DMS 273 (cell line): ENCODE results near the gene TCF4.

ENCODE experiments used
- DNase-seq: peaks from one replicate; lab custom pipeline; 2025; ENCODE audit not compliant: unreplicated experiment; lab: John Stamatoyannopoulos, UW

TCF4 gene

GRCh38 chr18:55418439-55418838 is 169.6 kb downstream of the TCF4 start:
- no peak for DNase-seq

GRCh38 chr18:55416791-55417190 is 171.2 kb downstream of the TCF4 start:
- DNase-seq: peak; percentile 87

DNA sequence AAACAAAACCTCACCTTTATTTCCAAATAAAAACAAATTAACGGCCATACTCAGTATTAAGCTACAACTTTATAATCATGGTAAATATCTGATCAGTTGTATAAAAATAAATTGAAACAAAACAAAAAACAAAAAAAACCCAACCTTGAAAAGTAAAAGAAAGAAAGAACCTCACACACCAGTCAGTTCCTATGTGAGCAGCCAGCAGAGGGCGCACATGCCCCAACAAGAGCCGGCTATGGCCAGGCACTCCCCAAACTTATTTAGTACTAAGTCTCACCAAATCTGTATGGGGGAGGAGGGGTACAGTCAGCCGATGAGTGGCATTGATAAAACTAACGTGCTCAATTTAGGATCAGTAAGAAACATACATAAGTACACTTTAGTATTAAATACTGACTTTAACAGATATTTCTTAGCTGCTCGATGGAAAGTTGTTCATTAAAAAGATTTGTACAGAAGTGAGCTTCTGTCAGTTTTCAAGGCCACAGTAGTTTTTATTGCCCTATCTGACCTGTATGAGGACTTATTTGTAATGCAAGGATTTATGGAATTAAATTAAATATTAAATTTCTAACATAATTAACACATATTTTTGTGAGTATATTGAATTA is 172.6 kb downstream of the TCF4 start:
- DNase-seq: peak; percentile 92

DNA sequence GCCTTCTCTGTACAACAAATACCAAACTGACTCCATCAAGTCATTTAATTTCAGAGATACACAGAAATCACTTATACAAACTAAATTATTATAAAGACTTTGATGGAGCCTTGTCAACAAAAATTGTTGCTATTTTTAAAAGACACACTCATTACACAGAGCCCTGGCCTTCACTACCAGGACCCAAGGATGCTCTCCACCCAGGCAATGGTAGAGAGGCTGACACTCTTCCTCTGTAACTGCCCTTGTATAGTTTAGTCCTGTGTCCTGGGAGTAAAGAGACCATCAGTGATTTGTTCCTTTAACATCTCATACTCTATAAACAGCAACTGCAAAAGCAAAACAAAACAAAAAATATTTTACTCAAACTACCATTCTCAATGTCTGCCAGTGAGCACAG is 173.5 kb downstream of the TCF4 start:
- DNase-seq: no peak

DNA sequence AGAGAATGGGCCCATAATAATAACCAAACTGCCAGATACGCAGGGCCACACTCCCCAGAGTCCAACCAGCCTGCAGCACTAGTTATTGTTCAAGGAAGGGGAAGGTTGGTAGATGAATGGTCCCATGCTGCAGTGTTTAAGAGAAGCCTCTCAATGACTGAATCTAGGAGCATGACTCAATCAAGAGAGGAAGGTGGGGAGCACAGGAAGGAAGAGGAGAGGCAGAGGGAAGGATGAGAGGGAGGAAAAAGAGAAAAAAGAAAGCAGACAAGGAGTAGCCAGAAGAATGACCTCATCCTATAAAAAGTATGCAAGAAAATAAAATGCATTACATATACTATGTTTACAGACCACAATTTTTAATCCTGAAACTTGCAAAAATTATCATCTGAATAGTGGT is 174.5 kb downstream of the TCF4 start:
- no peak for DNase-seq

GRCh38 chr18:55407774-55408535 is 180.0 kb downstream of the TCF4 start:
- peak; percentile 44 for DNase-seq

GRCh38 chr18:55407191-55407590 is 180.8 kb downstream of the TCF4 start:
- peak; percentile 64 for DNase-seq

DNA sequence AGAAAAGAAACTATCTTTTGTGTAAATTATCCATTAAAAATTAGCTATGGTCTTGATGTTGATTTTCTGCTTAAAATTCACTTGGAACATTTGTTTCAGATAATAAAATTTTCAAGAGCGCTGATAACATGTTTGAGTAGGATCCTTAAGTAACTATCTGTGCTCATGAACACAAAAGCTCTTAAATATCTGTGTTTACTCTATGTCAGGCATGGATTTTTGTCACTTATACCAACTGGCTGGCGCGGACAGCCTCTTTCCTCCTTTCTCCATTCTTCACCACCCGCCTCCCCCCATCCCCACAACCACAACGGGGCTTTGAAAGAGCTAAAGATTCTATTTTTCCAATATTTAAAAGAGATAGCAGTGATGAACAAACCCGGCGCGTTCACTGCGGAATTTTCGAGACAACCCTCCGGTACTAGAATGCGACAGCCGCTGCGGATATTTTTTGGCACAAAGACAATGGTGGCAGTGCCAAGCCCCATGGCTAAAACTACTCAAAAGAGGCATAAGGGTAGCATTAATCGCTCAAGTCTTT is 181.5 kb downstream of the TCF4 start:
- peak; percentile 77 for DNase-seq

DNA sequence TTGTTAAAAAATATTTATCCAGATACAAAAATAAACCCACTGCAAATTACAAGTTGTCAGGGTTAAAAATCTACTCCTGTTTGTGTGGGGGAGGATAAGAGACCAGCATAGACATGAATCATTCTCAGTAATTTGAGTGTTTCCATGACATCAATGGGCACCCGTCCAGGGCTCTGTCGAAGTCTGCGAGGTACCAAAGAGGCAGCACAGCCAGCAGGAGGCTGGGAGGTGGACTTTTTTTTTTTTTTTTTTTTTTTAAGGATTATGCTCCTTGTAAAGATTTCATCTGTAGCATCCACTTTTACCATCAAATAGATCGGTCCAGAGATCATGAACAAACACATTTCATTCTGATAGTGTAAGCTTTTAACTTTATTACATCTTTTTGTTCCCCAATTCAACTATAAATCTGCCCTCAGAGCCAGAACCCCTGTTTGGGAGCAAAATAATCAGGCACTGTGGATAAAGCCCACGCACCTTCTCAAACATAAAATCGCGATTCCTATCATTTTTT is 182.0 kb downstream of the TCF4 start:
- DNase-seq: peak; percentile 96

- DNase-seq: no peak
Measured at GRCh38 chr18:55405475-55405874, 182.5 kb downstream of the TCF4 start.

- no peak for DNase-seq
Measured at GRCh38 chr18:55404832-55405465, 183.0 kb downstream of the TCF4 start.

GRCh38 chr18:55404136-55404830 is 183.7 kb downstream of the TCF4 start:
- no peak for DNase-seq

DNA sequence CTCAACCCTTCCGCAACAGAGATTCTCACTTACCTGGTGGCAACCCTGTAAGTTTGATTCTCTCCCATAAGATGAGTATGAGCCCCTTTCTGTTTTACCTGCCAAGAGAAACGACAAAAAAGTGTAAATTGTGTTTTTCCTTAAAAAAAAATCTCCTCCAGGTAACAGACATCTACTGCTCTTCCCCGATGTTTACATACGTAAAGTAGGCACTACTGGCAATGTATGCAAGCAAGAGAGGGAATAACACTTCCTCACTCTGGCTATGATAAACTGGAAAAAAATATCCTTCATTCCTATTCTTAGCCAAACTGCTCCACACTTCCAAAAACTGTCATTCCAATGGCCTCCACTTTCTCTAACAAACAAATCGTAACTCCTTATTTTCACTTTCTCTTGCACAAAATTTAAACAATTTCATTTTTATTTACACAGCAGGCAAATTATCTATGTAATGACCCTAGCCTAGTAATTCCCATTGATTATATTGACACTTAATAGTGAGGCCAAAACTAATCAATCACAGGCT is 184.5 kb downstream of the TCF4 start:
- no peak for DNase-seq

DNA sequence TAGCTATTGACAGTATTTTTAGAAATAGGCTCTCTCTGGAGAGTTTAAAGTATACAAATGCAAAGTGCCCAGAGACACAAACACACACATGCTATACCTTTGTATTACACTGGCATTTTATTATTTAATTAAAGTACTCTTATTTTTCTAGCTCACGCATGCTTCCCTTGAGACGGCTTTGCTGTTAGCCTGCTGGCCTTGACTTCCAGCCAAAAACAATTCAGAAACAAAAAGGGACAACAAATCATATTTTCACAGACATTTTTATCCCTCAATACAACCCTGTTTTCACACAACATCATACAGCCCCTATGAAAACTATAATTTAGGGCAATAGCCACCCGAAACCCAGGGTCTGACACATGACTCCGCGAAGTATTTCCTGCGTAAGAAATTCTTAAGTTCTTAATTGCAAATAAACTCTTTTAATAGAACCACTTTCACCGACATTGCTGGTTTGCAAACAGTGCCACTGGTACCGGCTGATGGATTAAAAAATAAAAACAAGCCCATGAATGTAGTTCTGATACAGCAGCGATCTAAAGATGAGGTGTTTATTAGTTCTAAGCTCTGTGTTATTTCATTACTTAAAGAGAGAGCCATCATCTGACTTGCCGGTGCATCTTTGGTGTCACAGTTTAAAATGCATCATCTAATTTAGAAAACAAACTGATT is 185.1 kb downstream of the TCF4 start:
- peak; percentile 31 for DNase-seq

- no peak for DNase-seq
Measured at GRCh38 chr18:55401638-55402191, 186.3 kb downstream of the TCF4 start.

GRCh38 chr18:55400590-55401541 is 187.1 kb downstream of the TCF4 start:
- DNase-seq: no peak

DNA sequence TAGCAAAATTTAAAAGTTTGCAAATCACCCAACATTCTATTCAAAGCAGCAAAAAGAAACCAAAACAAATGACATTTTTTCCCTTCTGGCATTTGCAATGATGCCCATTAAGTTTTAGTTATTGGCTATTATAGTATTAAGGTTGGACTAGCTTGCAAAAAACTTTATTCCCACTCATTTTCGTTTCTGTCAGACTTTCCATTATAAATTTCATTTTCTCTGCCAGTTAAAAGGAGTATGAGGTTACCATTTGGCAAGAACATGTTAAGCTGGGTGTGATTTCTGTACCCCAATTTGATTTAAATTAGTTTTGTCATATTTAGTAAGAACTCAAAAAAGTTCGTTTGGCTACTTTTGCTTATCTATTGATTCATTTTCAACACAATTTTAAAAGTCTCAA is 187.9 kb downstream of the TCF4 start:
- no peak for DNase-seq

DNA sequence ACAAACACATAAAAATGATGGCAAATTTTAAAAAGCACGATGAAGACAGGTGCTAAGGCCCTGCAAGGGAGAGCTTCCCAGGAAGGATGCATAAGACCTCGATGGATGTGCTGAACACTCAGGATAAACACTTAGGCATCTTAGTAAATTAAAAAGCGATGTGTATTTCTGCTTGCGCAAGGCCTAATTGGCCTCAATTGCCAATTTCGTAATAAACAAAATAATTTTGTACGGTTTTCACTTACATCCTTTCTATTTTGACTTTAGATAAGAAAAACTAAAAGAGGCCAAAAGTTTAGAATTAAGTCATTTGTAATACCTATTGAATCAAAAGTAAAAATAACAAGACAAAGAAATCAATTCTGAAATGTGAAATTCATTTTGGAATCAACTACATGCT is 189.1 kb downstream of the TCF4 start:
- no peak for DNase-seq

DNA sequence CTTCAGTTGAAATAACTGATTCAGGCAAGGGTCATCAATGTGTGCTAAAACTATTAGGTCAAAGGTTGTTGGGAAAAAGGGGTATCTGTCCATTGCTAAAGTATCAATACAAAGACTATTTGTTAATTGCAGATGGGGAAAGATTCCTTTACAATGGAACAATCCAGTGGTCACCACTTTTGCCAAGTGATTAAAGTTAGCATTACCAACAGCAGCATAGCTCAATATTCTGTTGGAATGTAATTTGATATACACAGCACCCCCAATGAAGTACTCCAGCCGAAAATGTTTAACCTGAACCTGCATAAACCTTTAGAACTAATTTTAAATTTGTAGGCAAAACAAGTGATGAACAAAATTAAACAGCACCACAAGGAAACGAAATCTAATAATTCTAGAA is 191.0 kb downstream of the TCF4 start:
- no peak for DNase-seq
